Nephron progenitor cell (in vitro differentiated cells): Measurements from ENCODE around the gene TNFRSF6B.

Experiments used
- DNase-seq: peaks from one replicate; pipeline ENCODE4 v3.0.0; 2021
- H3K27ac Mint-ChIP-seq: 2 replicates; pipeline ENCODE4 v1.8.0; 2021; ENCODE audit warnings: mild to moderate bottlenecking, moderate library complexity, mixed read lengths
- H3K27me3 Mint-ChIP-seq: 2 replicates; pipeline ENCODE4 v1.8.0; 2021; ENCODE audit warnings: mild to moderate bottlenecking, low read depth, mixed read lengths; ENCODE audit not compliant: poor library complexity
- H3K36me3 Mint-ChIP-seq: 2 replicates; pipeline ENCODE4 v1.8.0; 2021; ENCODE audit warnings: low read depth, mixed read lengths
- H3K4me1 Mint-ChIP-seq: 2 replicates; pipeline ENCODE4 v1.8.0; 2021; ENCODE audit warnings: mixed read lengths
- H3K4me3 Mint-ChIP-seq: 2 replicates; pipeline ENCODE4 v1.8.0; 2021; ENCODE audit warnings: mild to moderate bottlenecking, moderate library complexity, mixed read lengths
- H3K9me3 Mint-ChIP-seq: 2 replicates; pipeline ENCODE4 v1.8.0; 2021; ENCODE audit warnings: mild to moderate bottlenecking, moderate library complexity, mixed read lengths
- CTCF ChIP-seq: fragments of 200-600 bp; sonication (generic); IDR thresholded peaks from 2 replicates; pipeline ENCODE4 v1.5.0; 2021; ENCODE audit warnings: antibody characterized with exemption

Gene TNFRSF6B

GRCh38 chr20:63680857-63681608, 15.4 kb upstream of the TNFRSF6B start:
- no peak overlapping the region for H3K27ac Mint-ChIP-seq
- no peak for DNase-seq
- peaks cover 17% of the 10 kb centered on the region for H3K36me3 Mint-ChIP-seq
- no peak overlapping the region for H3K4me3 Mint-ChIP-seq
- H3K4me1 Mint-ChIP-seq = peaks cover 4% of the 10 kb centered on the region
- peaks cover 2% of the 10 kb centered on the region for H3K27me3 Mint-ChIP-seq
- H3K9me3 Mint-ChIP-seq = no peaks in the 10 kb centered on the region
- TF ChIP-seq CTCF = no peak

GRCh38 chr20:63681609-63682142, 14.8 kb upstream of the TNFRSF6B start:
- no peak overlapping the region for H3K27ac Mint-ChIP-seq
- peaks cover 12% of the 10 kb centered on the region for H3K36me3 Mint-ChIP-seq

GRCh38 chr20:63682384-63683139, 13.9 kb upstream of the TNFRSF6B start:
- Mint-ChIP-seq H3K36me3 (peaks cover 8% of the 10 kb centered on the region), H3K27ac (no peak overlapping the region), H3K27me3 (peaks cover 2% of the 10 kb centered on the region), H3K4me3 (no peak overlapping the region), H3K9me3 (no peaks in the 10 kb centered on the region), H3K4me1 (peaks cover 8% of the 10 kb centered on the region)
- DNase-seq = no peak
- no peak for TF ChIP-seq CTCF

More at GRCh38 chr20:63681609-63682142, 14.8 kb upstream of the TNFRSF6B start:
- no peaks in the 10 kb centered on the region for H3K9me3 Mint-ChIP-seq
- no peak for DNase-seq
- H3K4me3 Mint-ChIP-seq = no peak overlapping the region
- no peak for TF ChIP-seq CTCF
- H3K27me3 Mint-ChIP-seq = peaks cover 2% of the 10 kb centered on the region
- H3K4me1 Mint-ChIP-seq = peaks cover 5% of the 10 kb centered on the region

GRCh38 chr20:63685269-63686026, 11.0 kb upstream of the TNFRSF6B start:
- no peaks in the 10 kb centered on the region for H3K36me3 Mint-ChIP-seq
- DNase-seq = no peak
- no peak overlapping the region for H3K27ac Mint-ChIP-seq
- no peaks in the 10 kb centered on the region for H3K27me3 Mint-ChIP-seq
- H3K9me3 Mint-ChIP-seq = no peaks in the 10 kb centered on the region
- H3K4me3 Mint-ChIP-seq = no peak overlapping the region
- no peak for TF ChIP-seq CTCF
- peaks cover 5% of the 10 kb centered on the region for H3K4me1 Mint-ChIP-seq

GRCh38 chr20:63686094-63686491, 10.4 kb upstream of the TNFRSF6B start:
- Mint-ChIP-seq H3K4me3 (no peak overlapping the region), H3K27ac (no peak overlapping the region), H3K27me3 (no peaks in the 10 kb centered on the region), H3K36me3 (no peaks in the 10 kb centered on the region), H3K4me1 (peaks cover 5% of the 10 kb centered on the region), H3K9me3 (no peaks in the 10 kb centered on the region)
- TF ChIP-seq CTCF = no peak
- DNase-seq = no peak
